Upper lobe of right lung (tissue), 1 donor: ENCODE measurements around the gene MAPK1. TPM values are rescaled to one million over a fixed set of nuclear protein-coding genes. Genes with fewer than 3 reads are reported as not detected.
"Not testable (repeated sequence)": the region's sequence is repeated elsewhere in the genome, so short reads cannot be mapped to it uniquely, and the experiment has no call there.

Experiments
- ATAC-seq: fragments of 200-7000 bp; cut with Tn5 transposase; one replicate; pipeline ENCODE4 v1.9.1; 2020; ENCODE audit warnings: mild to moderate bottlenecking, moderate library complexity
- DNase-seq: peaks from one replicate; pipeline ENCODE4 v3.0.0-alpha.2; 2020
- H3K27ac ChIP-seq: fragments of 200-600 bp; one replicate; pipeline ENCODE4 v1.8.0; 2022
- H3K27me3 ChIP-seq: fragments of 200-600 bp; one replicate; pipeline ENCODE4 v1.8.0; 2022; ENCODE audit warnings: mild to moderate bottlenecking
- H3K36me3 ChIP-seq: fragments of 200-600 bp; one replicate; pipeline ENCODE4 v1.8.0; 2022
- H3K4me1 ChIP-seq: fragments of 200-600 bp; one replicate; pipeline ENCODE4 v1.8.0; 2022
- H3K4me3 ChIP-seq: fragments of 200-600 bp; one replicate; pipeline ENCODE4 v1.8.0; 2022; ENCODE audit warnings: mild to moderate bottlenecking
- H3K9me3 ChIP-seq: fragments of 200-600 bp; one replicate; pipeline ENCODE4 v1.8.0; 2022
- CTCF ChIP-seq: fragments of 200-600 bp; IDR thresholded peaks from one replicate; pipeline ENCODE4 v1.8.0; 2022; ENCODE audit warnings: antibody characterized with exemption
- intact Hi-C: fragments of 100-400 bp; cut with DNase I; formaldehyde crosslinking; loops from one replicate; pipeline ENCODE4 v1.11.0; 2022
- total RNA-seq: library from RNA; stranded (reverse); fragmentation: NEBNext Ultra II Directional; extraction: Animal tissue kit (Norgen Biotek cat#: 25700); gene quantifications from one replicate; pipeline ENCODE4 v1.2.1, GENCODE V29; 2021
- donor health status: DM: no; HTN: yes; CAD: no; lungs with severe emphysema.

MAPK1 gene
- total RNA-seq, 1 donor from 2014 or later: 134 TPM

DNA sequence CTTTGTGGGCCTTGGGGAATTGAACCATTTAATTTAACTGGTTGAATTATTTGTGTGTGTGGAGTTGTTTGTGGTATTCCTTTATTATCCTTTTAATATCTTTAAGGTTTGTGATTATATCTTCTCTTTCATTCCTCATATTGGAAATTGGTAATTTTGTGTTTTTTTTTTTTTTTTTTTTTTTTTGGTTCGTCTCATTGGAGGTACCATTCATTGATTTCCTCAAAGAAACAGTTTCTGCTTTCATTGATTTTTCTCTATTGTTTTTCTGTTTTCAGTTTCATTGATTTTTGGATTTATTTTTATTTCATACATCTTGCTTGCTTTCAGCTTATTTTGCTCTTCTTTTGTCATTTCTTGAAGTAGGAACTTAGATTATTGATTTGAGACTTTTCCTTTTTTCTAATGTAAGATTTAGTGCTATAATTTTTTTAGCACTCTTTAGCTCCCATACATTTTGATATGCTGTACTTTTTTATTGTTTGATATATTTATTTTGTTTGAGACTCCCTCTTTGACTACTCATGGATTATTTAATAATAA lies 31.0 kb upstream of the MAPK1 start:
- H3K4me3 ChIP-seq: no peak overlapping the region
- no peak for ATAC-seq
- no peaks in the 10 kb centered on the region for H3K4me1 ChIP-seq
- no peak overlapping the region for H3K27ac ChIP-seq
- no peaks in the 10 kb centered on the region for H3K36me3 ChIP-seq
- no peaks in the 10 kb centered on the region for H3K9me3 ChIP-seq
- no peaks in the 10 kb centered on the region for H3K27me3 ChIP-seq
- TF ChIP-seq CTCF: no peak
- DNase-seq: no peak
- intact Hi-C loops: no loop called here

DNA sequence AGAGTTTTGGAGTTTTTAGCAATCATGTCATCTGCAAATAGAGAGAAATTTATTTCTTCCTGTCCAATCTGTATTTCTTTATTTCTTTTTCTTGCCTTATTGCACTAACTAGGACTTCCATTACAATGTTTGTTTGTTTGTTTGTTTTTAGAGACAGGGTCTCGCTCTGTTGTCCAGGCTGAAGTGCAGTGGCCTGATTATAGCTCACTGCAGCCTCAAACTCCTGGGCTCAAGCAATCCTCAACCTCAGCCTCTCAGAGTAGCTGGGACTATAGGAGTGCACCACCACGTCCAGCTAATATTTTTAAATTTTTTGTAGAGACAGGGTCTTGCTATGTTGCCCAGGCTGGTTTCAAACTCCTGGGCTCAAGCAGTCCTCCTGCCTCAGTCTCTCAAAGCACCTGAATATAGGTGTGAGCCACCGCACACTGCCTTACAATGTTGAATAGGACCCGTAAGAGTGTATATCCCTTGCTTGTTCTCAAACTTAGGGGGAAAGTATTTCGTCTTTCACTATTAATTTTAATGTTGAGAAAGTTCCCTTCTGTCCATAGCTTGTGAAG lies 29.6 kb upstream of the MAPK1 start:
- peak; percentile 12 for DNase-seq
- intact Hi-C loops: no loop called here

GRCh38 chr22:21896275-21896674 lies 28.8 kb upstream of the MAPK1 start:
- H3K4me1 ChIP-seq, H3K27me3 ChIP-seq, ATAC-seq, intact Hi-C loops, H3K36me3 ChIP-seq, H3K4me3 ChIP-seq, H3K27ac ChIP-seq, H3K9me3 ChIP-seq: not testable (repeated sequence)
- peak; percentile 1 for DNase-seq

More for the DNA sequence above, 29.6 kb upstream of the MAPK1 start:
- Histone ChIP-seq H3K4me1 (no peaks in the 10 kb centered on the region), H3K9me3 (no peaks in the 10 kb centered on the region), H3K27ac (no peak overlapping the region), H3K36me3 (no peaks in the 10 kb centered on the region), H3K27me3 (no peaks in the 10 kb centered on the region), H3K4me3 (no peak overlapping the region)
- TF ChIP-seq CTCF: no peak
- no peak for ATAC-seq

DNA sequence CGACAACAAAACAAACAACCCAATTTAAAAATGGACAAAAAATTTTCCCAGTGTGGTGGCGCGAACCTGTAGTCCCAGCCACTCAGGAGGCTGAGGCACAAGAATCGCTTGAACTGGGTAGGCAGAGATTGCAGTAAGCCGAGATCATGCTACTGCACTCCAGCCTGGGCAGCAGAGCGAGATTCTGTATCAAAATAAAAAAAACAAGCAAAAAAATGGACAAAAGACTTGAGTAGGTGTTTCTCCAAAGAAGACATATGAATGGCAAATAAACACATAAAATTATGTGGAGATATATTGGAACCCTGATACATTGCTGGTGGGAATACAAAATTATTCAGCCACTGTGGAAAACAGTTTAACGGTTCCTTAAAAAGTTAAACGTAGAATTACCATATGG lies 27.4 kb upstream of the MAPK1 start:
- intact Hi-C loops: no loop called here
- Histone ChIP-seq H3K4me3 (no peak overlapping the region), H3K36me3 (no peaks in the 10 kb centered on the region), H3K9me3 (no peaks in the 10 kb centered on the region), H3K27ac (no peak overlapping the region), H3K4me1 (no peaks in the 10 kb centered on the region), H3K27me3 (no peaks in the 10 kb centered on the region)
- ATAC-seq: no peak
- peak; percentile 0 for DNase-seq
- TF ChIP-seq CTCF: no peak

DNA sequence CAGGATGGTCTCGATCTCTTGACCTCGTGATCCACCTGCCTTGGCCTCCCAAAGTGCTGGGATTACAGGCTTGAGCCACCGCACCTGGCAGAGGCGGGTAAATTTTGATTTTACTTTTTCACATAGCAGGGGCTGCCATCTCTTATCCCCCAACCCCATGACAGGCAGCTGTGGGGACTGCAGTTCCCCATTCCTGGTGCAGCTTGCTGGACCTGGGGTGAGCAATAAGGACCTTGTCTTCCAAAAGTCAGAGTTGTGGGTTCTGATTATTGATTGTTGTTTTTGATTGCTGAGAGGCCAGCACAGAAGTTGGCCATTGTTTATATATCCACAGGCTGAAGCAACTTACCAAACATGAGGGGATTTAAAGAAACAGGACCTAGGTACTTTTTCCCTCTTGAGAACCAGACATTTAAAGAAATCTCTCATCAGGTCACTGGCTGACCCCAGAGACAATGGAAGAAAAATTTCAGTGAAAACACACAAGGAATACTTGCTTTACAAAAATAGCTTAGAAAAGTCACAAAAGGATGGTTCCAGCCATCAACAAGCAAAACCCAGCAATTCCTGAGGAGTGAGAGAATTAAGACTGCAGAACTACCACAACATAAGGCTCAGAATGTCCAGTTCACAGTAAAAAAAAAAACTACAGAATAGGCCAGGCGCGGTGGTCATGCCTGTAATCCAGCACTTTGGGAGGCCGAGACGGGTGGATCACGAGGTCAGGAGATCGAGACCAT lies 22.0 kb upstream of the MAPK1 start:
- Histone ChIP-seq H3K9me3 (no peaks in the 10 kb centered on the region), H3K36me3 (no peaks in the 10 kb centered on the region), H3K27me3 (no peaks in the 10 kb centered on the region), H3K4me3 (no peak overlapping the region), H3K27ac (no peak overlapping the region), H3K4me1 (no peaks in the 10 kb centered on the region)
- intact Hi-C loops: no loop called here
- DNase-seq (no peak), ATAC-seq (no peak)
- TF ChIP-seq CTCF: no peak

- Histone ChIP-seq H3K9me3 (no peaks in the 10 kb centered on the region), H3K36me3 (no peaks in the 10 kb centered on the region), H3K27ac (no peak overlapping the region), H3K4me1 (no peaks in the 10 kb centered on the region), H3K4me3 (no peak overlapping the region), H3K27me3 (no peaks in the 10 kb centered on the region)
- DNase-seq: no peak
- intact Hi-C loops: no loop called here
- TF ChIP-seq CTCF: no peak
- ATAC-seq: no peak
Measured at GRCh38 chr22:21887841-21888240, 20.4 kb upstream of the MAPK1 start.

DNA sequence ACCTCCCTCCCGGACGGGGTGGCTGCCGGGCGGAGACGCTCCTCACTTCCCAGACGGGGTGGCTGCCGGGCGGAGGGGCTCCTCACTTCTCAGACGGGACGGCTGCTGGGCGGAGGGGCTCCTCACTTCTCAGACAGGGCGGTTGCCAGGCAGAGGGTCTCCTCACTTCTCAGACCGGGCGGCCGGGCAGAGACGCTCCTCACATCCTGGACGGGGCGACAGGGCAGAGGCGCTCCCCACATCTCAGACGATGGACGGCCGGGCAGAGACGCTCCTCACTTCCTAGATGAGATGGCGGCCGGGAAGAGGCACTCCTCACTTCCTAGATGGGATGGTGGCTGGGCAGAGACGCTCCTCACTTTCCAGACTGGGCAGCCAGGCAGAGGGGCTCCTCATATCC lies 16.5 kb upstream of the MAPK1 start:
- H3K4me3 ChIP-seq, H3K27me3 ChIP-seq, DNase-seq, H3K4me1 ChIP-seq, intact Hi-C loops, H3K9me3 ChIP-seq, H3K27ac ChIP-seq, H3K36me3 ChIP-seq, ATAC-seq: not testable (repeated sequence)

- H3K27ac ChIP-seq, ATAC-seq, H3K27me3 ChIP-seq, intact Hi-C loops, DNase-seq, H3K4me3 ChIP-seq, H3K9me3 ChIP-seq, H3K4me1 ChIP-seq, H3K36me3 ChIP-seq: not testable (repeated sequence)
Measured at GRCh38 chr22:21882754-21883333, 15.4 kb upstream of the MAPK1 start.
